Glutamatergic neuron (in vitro differentiated cells): ENCODE measurements around the gene APBA2. TPM values are rescaled to one million over a fixed set of nuclear protein-coding genes. Genes with fewer than 3 reads are reported as not detected.
A peak's percentile ranks its signal among the peaks of the same experiment; 100 is the strongest.

Experiments
- DNase-seq: peaks from one replicate; pipeline ENCODE4 v3.0.0; 2022
- H3K27ac Mint-ChIP-seq: one replicate; pipeline ENCODE4 v1.8.0; 2020; ENCODE audit warnings: mild to moderate bottlenecking, mixed read lengths, inconsistent platforms; ENCODE audit not compliant: unreplicated experiment
- H3K27me3 Mint-ChIP-seq: one replicate; pipeline ENCODE4 v1.8.0; 2020; ENCODE audit warnings: mild to moderate bottlenecking, moderate library complexity, mixed read lengths, inconsistent platforms; ENCODE audit not compliant: unreplicated experiment
- H3K36me3 Mint-ChIP-seq: one replicate; pipeline ENCODE4 v1.8.0; 2020; ENCODE audit warnings: mild to moderate bottlenecking, mixed read lengths, inconsistent platforms; ENCODE audit not compliant: unreplicated experiment
- H3K4me1 Mint-ChIP-seq: one replicate; pipeline ENCODE4 v1.8.0; 2020; ENCODE audit warnings: mild to moderate bottlenecking, low read depth, mixed read lengths, inconsistent platforms; ENCODE audit not compliant: unreplicated experiment
- H3K4me3 Mint-ChIP-seq: one replicate; pipeline ENCODE4 v1.8.0; 2020; ENCODE audit warnings: mild to moderate bottlenecking, mixed read lengths, inconsistent platforms; ENCODE audit not compliant: unreplicated experiment
- H3K9me3 Mint-ChIP-seq: one replicate; pipeline ENCODE4 v1.8.0; 2020; ENCODE audit warnings: mild to moderate bottlenecking, moderate library complexity, mixed read lengths, inconsistent platforms; ENCODE audit not compliant: unreplicated experiment
- total RNA-seq: library from RNA; stranded (reverse); fragmentation: NEBNext Ultra II Directional; extraction: Animal tissue kit (Norgen Biotek cat#: 25700); gene quantifications from one replicate; pipeline ENCODE4 v1.2.1, GENCODE V29; 2021; ENCODE audit not compliant: unreplicated experiment
- TF ChIP-seq, protein P1 (sequence below): fragments of 200-600 bp; sonication (generic); IDR thresholded peaks from one replicate; pipeline ENCODE4 v1.5.0; 2021; ENCODE audit not compliant: partially characterized antibody, unreplicated experiment

Gene APBA2
- total RNA-seq, 1 donor from 2014 or later, result 166 TPM

DNA sequence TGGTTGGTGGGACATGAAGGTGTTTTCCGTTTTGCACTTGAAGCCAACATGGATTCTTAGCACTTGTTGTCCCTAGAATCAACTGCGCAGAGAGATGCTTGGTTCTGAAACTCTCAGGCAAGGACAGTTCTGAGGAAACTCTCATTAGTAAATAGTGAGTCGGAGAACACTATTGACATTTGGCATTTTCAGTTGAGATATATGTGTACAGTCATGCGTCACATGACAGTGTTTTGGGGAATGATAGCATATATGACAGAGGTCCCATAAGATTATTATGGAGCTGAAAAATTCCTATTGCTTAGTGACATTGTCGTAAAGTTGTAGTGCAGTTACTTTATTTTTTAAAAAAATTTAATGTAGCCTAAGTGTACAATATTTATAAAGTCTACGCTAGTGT, 5.8 kb downstream of the APBA2 start:
- H3K27me3 Mint-ChIP-seq, result peaks cover 17% of the 10 kb centered on the region
- H3K36me3 Mint-ChIP-seq, result no peaks in the 10 kb centered on the region
- TF ChIP-seq, protein P1, sequence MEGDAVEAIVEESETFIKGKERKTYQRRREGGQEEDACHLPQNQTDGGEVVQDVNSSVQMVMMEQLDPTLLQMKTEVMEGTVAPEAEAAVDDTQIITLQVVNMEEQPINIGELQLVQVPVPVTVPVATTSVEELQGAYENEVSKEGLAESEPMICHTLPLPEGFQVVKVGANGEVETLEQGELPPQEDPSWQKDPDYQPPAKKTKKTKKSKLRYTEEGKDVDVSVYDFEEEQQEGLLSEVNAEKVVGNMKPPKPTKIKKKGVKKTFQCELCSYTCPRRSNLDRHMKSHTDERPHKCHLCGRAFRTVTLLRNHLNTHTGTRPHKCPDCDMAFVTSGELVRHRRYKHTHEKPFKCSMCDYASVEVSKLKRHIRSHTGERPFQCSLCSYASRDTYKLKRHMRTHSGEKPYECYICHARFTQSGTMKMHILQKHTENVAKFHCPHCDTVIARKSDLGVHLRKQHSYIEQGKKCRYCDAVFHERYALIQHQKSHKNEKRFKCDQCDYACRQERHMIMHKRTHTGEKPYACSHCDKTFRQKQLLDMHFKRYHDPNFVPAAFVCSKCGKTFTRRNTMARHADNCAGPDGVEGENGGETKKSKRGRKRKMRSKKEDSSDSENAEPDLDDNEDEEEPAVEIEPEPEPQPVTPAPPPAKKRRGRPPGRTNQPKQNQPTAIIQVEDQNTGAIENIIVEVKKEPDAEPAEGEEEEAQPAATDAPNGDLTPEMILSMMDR, result no peak
- peaks cover 15% of the 10 kb centered on the region for H3K9me3 Mint-ChIP-seq
- H3K27ac Mint-ChIP-seq, result peak overlapping the region; percentile 49
- H3K4me3 Mint-ChIP-seq, result no peak overlapping the region
- H3K4me1 Mint-ChIP-seq, result peaks cover 62% of the 10 kb centered on the region
- DNase-seq, result no peak

DNA sequence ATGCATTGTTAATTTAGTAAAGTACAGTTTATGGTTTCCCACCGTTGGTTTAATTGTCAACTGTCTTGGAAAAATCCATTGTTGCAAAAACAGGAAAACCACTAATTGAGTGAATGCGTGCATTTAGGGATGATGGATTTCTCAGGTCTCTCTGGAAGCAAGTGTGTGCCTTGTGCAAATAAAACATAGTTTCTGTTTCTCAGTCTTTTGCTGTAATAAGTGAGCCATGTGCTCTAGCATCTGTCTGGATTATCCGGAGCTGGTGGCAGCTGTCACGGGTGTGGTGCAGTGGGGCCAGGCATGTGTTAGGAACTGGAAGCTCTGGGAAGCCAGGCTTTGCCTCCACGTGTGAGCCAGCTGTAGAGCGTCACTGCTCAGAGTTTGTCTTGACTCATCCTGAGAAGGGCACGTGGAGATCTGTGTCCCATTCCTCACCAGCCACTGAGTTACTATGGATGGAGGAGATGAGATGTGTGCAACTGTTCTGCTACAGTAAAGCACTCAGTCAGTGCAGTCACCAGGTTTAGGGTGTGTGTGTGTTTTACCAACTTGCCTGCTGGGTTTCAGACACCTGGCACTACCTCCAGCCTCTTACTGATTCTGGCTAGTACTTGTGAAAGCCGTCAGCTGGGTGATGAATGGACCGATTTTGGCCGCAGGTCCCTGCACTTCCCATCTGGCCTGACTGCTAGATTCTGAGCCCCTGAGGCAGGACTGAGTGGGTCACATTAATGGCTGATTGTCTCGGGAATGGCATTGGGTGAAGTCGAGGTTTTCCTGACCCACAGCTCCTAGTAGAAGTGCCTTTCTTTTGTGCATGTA, 7.2 kb downstream of the APBA2 start:
- Mint-ChIP-seq H3K36me3 (peaks cover 9% of the 10 kb centered on the region), H3K4me1 (peaks cover 62% of the 10 kb centered on the region), H3K27ac (peak overlapping the region; percentile 93), H3K9me3 (peaks cover 11% of the 10 kb centered on the region), H3K27me3 (peaks cover 14% of the 10 kb centered on the region), H3K4me3 (peak overlapping the region; percentile 43)
- no peak for DNase-seq
- TF ChIP-seq, protein P1, result no peak

DNA sequence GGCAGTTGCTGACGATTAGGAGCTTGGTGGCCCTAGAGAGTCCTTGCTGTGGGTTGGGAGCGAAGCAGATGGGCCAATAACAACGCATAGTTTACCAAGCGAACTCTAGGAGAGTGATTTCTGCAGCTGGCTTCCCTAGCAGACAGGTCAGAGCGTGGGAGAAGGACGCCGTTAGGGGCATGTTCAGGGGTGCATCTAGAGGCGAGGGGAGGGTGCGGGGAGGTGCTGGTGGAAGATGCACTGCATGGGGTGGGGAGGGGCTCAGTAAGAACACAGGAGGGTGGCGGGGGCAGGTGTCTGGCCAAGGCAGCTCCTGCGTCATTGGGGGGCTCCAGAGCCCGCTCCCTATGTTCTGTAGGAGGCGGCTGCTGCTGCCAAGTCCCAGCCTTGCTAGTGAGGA, 8.9 kb downstream of the APBA2 start:
- TF ChIP-seq, protein P1, result no peak
- Mint-ChIP-seq H3K27me3 (peaks cover 17% of the 10 kb centered on the region), H3K9me3 (peaks cover 10% of the 10 kb centered on the region), H3K27ac (peak overlapping the region; percentile 49), H3K36me3 (peaks cover 10% of the 10 kb centered on the region), H3K4me3 (no peak overlapping the region), H3K4me1 (peaks cover 69% of the 10 kb centered on the region)
- no peak for DNase-seq

DNA sequence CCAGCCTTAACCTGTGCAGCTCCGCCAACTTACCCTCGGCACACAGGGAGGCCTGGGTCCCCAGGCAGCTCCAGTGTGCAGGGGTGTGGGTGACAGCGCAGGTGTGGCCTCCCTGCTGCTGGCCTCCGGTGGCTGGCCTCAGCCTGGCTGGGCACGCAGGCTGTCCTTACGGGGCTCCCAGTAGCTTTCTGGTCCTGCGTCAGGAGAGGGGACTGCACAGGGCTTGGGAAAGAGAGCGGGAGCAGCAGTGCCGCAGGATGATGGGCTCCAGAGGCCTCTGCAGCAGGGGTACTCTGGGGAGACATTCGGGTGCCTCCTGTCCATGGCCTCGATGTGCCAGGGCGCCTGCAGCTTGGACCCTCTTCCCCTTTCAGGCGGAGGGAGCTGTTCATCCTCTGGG, 9.4 kb downstream of the APBA2 start:
- TF ChIP-seq, protein P1, result no peak
- DNase-seq, result no peak
- peak overlapping the region; percentile 55 for H3K4me3 Mint-ChIP-seq

DNA sequence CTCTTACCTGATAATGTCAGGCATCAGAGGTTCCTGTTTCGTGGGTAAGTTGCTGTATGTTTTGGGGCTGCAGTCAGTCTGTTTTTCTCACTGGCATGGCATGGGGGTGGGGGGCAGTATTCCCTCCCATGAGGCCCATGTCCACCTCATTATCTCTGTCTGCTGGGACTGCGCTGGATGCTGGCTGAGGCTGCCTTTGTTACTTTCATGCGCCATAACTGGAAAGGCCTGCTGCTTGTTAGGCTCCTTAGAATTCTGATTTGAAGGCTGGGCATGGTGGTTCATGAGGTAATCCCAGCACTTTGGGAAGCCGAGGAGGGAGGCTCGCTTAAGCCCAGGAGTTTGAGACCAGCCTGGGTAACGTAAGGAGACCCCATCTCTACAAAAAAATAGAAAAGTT, 9.8 kb downstream of the APBA2 start:
- H3K4me3 Mint-ChIP-seq, result peak overlapping the region; percentile 55
- H3K27ac Mint-ChIP-seq, result peak overlapping the region; percentile 77
- H3K27me3 Mint-ChIP-seq, result peaks cover 18% of the 10 kb centered on the region
- peaks cover 10% of the 10 kb centered on the region for H3K36me3 Mint-ChIP-seq
- peaks cover 62% of the 10 kb centered on the region for H3K4me1 Mint-ChIP-seq
- H3K9me3 Mint-ChIP-seq, result peaks cover 10% of the 10 kb centered on the region
- DNase-seq, result no peak
- TF ChIP-seq, protein P1, result no peak

More for the DNA sequence above, 9.4 kb downstream of the APBA2 start:
- peaks cover 9% of the 10 kb centered on the region for H3K9me3 Mint-ChIP-seq
- H3K36me3 Mint-ChIP-seq, result peaks cover 10% of the 10 kb centered on the region
- H3K4me1 Mint-ChIP-seq, result peaks cover 66% of the 10 kb centered on the region
- H3K27me3 Mint-ChIP-seq, result peaks cover 18% of the 10 kb centered on the region
- H3K27ac Mint-ChIP-seq, result peak overlapping the region; percentile 77
